Endothelial cell of hepatic sinusoid (primary cell): ENCODE measurements around the gene LSM14B.
"Not testable (repeated sequence)": the region's sequence is repeated elsewhere in the genome, so short reads cannot be mapped to it uniquely, and the experiment has no call there.

ENCODE experiments used
- in situ Hi-C: cut with HindIII; loops from 2 replicates; pipeline ENCODE4 v1.10.0; 2017; ENCODE audit warnings: low sequenced_read_pairs

LSM14B gene

DNA sequence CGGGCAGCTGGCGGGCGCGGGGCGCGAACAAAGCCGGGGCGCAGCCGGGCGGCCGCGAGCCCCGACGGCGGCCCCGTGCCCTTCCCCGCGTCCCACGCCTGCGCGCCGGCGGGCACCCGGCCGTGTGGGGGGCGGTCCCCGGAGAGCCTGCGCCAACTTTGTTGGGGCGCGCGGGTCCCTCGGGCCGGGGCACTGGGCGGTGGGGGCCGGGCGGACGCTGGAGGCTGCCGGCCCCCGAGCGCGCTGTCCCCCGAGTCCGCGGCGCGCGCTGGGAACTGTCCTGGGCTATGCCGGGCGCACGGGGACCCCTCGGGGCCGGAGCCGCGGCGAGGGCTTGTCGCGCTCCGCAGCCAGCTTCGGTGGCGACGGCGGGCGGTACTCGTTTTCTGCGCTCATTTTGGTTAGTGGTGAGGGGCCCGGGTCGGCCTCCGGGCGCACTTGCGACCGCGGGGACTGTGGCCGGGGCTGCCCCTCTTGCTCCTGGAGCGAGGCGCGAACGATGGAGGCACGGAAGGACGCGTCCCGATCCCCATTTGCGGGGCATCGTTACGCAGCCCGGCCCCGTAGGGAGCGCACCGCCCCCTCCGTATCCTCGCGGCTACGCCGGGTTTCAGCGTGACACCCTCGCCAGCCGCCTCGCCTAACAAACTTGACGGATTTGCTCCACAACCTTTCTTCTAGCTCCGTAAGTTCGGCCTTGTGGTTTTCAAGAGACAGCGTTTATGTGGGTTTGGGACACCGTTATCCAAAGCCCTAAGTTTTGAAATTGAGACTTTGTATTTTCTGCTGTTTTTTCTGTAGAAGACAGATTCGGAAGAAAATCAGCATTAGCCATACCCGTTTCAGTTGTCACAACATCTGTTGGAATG is 21.9 kb downstream of the LSM14B start:
- in situ Hi-C loops, result no loop called here

DNA sequence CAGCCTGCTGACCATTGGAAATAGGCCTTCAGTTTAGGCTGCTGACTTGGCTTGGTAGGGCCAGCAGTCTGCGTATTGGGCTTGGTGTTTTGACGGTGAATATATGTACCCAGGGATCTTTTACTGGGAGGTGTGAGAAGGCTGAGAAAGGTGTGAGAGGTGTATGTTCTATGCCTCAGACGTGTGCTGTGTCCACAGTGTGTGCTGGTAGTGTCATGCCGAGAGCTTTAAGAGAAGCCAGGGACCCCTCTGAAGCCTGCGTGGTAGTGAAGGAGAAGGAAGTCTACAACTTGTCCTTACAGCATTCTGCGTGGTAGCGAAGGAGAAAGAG is 23.4 kb downstream of the LSM14B start:
- in situ Hi-C loops, result no loop called here

DNA sequence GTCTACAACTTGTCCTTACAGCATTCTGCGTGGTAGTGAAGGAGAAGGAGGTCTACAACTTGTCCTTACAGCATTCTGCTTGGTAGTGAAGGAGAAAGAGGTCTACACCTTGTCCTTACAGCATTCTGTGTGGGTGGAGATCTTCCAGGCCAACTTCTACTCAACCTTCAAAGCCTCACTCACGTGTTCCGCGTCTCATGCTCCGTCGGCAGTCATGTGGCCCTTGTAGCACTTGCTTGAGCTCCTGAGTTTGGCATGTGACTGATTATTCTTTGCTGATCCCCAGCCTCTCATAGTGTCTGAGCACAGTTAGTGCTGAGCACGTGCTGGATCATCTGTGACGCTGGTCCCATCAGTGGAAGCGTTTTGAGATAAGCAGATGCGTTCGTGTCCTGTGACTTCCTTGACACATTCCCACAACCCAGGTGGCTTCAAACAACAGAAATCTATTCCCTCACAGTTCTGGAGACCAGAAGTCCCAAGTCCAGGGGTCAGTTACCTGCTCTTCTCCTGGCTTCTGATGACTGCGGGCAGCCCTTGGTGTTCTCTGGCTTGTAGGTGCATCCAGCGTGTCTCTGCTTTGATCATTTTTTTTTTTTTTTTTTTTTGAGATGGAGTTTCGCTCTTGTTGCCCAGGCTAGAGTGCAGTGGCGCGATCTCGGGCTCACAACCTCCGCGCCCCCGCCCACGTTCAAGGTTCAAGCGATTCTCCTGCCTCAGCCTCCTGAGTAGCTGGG is 23.9 kb downstream of the LSM14B start:
- in situ Hi-C loops, result no loop called here

DNA sequence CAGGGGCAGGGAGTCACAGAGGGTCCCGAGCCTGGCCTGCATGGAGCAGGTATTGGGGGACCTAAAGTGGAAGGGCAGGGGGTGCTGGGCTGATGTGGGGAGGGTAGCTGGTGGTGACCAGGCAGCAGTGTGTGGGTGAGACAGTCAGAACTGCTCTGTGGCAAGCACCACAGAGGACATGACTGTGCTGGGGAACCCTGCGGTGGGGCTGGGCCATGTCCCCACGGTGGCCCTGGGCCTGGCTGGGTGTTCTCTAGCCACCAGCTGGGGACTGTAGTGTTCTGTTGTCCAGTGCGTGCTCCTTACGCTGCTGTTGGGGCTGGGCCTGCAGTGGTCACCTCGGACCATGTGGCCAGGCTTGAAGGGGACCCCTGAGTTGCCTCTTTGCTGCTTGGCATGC is 24.9 kb downstream of the LSM14B start:
- in situ Hi-C loops, result no loop called here

DNA sequence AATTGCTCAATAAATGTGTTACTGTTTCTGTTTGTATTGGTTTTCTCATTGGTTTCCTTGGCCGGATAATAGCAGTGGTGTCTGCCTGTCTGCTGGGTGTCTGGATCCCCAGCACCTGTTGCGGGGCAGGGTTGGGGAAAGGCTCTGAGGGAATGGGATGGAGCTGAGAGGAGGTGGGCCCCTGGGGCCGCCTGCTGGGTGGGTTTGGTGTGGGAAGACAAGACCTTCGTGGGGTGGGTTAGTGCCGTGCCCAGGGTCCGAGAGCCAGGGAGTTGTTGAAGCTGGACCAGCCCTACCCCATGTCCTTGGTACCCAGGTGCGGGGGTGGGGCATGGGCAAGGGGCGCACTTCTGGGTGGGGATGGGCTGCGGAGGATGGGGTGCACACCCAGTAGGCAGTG is 25.3 kb downstream of the LSM14B start:
- in situ Hi-C loops, result no loop called here

DNA sequence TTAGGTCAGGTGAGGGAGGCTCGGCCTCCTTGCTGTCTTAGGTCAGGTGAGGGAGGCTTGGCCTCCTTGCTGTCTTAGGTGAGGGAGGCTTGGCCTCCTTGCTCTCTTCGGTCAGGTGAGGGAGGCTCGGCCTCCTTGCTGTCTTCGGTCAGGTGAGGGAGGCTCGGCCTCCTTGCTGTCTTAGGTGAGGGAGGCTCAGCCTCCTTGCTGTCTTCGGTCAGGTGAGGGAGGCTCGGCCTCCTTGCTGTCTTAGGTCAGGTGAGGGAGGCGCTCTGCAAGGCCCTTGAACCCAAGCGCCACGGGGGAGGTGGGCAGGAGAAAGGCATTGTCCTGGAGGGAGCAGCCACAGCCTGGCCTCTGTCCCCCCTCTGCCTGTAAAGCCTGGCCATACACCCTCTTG is 26.1 kb downstream of the LSM14B start:
- in situ Hi-C loops, result not testable (repeated sequence)

DNA sequence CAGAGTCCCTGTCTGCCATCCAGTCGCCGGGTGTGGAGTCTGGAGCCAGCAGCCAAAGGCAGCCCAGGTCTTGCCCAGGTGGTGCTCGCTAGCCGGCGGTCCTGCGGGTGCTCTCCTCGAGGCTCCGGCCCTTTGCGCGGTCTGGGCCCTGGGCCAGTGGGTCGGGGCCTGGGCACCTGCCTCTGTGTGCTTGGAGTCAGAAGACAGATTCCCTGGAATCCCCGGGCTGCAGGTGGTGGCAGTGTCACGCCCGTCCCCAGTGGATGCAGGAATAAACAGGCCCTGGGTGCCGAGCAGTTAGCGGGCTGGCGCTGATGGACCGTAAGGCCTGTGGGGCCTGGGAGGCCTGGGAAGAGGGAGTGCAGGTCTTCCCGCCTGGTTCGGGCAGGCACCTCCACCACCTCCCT is 26.6 kb downstream of the LSM14B start:
- in situ Hi-C loops, result no loop called here

DNA sequence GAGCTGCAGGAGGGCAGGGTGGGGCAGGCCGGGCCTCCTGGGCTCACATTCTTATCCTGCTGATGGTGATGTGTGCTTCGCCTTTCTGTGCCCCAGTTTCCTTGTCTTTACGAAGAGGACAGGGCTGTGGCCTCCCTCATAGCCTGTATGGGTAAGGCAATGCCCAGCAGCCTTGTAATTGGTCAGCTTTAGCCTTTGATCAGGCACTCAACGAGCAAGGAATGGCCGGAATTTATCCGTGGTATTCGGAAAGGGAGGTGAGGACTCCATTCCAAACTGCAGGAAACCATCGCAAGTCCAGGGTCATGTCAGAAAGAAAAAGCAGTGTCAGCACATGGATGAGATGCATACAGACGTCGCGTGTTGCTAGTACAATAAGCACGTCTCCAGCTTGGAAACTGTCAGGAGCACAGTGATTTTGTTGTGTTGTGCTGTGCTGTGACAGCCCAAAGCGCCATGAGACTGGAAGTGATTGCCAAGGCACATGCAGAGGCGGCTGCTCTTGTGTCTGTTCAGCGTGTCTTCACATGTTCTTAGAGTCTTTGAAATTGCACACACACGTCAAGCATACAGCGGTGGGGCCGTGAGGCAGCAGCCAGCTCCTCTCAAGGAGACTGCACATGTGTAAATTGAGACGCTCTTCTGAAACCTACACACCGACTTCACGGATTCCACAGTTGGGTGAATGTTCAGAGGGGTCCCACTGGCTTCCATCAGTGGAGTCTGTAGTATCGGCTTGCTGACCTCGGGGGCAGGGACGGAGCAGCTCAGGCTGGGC is 27.4 kb downstream of the LSM14B start:
- in situ Hi-C loops, result no loop called here

DNA sequence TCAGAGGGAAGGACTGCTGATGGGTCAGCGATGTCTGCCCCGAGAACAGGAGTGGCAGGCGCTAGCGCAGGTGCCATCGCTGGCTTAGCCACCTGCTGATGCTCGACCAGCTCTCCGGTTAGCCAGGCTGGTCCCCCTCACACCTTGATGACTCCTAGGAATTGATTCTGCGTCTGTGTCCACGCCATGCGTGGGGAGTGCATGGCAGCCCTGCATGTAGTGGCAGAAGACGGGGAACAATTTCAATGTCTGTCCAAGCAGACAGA is 28.0 kb downstream of the LSM14B start:
- in situ Hi-C loops, result no loop called here

DNA sequence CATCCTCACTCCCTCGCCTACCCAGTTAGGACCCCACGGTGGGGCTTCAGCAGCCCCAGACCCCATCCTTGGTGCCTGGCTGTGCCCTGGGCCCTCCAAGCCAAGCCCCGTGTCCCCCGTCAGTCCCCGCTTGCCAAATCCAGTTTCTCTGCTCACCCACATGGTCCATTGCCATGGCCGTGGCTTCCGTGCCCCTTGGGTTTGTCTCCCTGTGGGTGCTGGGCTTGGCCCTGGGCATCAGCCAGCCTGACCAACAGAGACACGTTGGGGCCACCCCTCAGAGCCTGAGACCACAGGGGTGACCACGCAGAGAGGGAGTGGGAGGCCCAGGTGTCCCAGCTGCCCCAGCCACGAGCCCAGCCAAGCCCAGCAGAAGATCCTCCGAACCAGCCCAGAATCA is 28.9 kb downstream of the LSM14B start:
- in situ Hi-C loops, result no loop called here

DNA sequence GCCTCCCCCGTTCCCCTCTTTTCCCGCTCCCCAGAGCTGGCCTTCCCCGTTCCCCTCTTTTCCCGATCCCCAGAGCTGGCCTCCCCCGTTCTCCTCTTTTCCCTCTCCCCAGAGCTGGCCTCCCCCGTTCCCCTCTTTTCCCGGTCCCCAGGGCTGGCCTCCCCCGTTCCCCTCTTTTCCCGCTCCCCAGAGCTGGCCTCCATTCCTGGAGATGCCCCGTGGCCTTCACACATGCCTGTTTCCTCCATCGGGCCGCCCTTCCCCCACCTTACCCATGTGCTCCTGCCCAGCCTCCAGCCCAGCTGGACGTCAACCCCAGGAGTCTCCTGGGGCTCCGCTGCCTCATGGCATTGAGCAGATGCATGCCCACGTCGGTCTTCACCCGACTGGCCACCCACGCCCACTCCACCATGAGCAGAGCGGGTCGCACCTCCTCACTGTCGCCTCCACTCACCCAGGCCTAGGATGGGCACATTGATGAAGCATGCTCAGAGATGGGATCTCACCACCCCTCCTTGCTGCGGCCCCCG is 29.6 kb downstream of the LSM14B start:
- in situ Hi-C loops, result no loop called here

DNA sequence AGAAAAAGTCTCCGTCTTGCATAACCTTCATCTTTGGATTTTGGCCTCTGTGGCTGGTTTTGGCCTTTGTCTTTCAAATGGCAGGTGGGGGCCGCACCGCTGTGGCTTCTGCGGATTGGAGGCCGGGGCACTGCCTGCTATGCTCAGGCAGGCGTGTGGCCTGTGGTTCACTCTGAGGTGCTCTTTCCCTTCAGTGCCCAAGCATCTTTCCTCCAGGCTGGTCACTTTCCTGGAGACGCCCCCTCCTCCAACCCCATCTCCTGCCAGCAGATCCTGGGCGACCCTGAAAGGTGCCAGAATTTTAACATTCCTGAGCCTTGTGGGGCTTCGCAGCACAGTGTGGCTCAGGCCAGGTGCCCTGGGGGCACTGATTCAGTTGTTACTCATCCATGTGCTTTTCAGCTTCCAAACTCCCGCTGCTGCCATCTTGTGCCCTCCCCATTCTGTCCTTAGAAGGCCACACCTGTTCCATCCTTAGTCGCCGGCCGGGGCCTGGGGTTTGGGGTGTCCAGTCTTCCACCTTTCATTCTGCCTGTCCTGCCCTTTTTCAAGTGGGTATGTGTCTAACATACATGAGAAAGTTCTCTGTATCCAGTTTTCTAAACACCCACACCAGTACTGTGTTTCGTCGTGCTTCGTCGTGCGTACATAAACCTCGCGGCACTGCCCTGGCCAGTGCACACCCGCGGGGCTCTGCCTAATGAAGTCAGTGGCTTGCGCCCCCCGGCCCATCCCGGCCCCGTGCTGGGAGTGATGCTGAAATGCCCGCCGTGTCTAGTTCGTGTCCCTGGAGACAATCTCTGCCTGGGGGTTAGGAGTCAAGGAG is 33.4 kb downstream of the LSM14B start:
- in situ Hi-C loops, result no loop called here

DNA sequence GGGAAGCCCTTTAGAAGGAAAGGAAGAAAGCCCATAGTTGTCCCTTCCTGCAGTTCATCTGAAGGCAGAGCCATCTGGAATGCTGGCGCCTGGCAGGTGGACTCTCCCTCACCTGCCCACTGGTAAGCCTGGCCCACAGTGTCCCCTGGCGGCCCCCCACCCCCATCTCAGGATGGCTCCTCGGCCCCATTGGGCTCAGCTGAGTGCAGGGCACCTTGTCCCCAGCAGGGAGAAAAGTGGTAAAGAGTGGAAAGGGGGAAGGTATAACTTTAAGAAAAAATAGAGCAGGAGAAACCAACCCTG is 33.9 kb downstream of the LSM14B start:
- in situ Hi-C loops, result no loop called here

DNA sequence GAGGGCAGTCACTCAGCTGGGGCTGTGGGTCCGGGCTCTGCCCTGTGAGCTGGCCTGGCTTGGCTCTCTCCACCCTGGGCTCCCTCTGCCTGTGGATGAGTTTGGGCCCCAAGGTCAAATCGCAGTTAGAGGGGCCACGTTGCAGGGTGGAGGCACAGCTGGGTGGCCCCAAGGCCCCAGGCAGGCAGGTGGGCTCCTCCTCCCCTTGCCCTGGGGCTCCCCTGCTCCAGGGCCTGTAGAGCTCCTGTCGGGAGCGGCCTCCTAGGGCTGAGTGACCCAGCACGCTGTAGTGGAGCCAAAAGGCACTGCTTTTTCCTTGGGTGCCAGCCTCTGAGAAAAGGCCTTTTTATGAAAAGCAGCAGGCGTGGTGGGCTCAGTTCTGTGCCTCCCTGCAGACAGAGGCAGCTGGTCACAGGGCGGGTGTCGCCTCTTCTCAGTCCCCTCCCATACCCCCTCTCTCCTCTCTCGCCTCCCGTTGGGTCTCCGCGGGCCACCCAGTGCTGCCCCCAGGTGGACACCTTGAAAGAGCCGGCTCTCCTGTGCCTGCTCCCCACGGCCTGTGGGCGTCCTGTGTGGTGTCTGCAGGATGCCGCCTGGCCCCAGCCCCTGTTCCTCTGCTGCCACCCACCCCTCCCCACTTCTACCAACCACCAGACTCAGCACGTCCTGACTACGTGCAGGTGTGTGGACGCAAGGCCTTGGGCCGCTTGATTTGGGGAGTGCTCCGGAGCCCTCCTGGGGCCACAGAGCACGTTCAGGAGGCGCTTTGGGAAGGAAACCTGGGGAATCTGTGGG is 34.5 kb downstream of the LSM14B start:
- in situ Hi-C loops, result no loop called here

DNA sequence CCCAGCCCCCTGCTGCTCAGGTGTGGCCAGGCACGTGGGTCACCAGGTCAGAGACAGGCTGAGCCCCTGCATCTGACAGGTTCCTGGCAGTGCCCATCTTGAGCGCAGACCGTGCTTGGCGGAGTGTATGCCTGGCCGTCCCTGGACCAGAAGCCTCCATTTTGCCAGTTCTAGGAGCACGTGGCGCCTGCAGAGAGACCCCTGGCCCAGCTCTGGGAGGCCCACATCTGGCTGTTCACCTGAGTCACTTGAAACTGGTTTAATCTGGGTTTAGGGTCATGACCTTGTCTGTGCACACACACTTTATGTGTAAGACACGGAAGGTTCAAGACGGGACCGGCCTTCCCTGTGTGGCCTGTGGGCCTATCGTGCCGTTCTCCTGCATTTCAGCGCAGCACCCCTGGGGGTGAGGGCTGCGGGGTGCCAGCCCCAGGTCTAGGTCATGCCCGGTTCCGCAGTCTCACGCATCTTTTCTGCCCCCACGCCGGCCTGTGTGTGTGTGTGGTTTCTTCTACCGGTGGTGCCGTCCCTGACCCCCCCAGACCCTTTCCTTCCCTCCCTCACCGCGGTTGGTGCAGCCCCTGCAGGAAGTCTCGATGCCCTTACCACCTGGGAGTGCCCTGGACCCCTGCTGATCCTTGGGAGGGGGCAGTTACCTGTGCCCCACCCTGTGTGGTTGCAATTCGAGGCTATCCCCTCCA is 35.3 kb downstream of the LSM14B start:
- in situ Hi-C loops, result no loop called here

DNA sequence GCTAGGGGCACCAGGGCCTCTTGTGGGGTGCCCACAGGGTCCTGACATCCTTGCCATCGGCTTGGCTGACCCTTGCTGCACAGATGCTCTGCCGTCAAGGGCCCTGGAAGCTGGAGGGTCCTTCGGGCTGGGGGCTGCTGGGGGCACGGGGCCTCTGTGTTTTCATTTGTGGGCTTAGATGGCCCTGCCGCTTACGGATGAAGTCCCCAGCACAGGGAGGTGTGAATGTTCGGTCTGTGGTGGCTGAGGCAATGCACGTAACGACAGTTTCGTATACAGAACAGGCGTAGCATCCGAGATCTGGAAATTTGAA is 35.8 kb downstream of the LSM14B start:
- in situ Hi-C loops, result no loop called here

DNA sequence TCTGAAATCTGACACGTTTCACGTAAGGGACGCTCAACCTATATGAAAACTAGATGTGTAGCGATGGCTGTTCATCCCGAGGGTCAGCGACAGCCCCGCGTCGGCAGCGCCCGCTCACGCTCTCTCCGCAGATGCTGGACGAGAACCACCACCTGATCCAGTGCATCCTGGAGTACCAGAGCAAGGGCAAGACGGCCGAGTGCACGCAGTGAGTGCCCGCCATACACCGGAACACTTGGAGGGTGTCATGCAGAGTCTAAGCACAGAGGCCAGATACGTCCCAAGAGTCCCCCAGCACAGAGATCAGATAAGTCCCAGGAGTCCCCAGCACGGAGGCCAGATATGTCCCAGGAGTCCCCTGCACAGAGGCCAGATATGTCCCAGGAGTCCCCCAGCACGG is 36.3 kb downstream of the LSM14B start:
- in situ Hi-C loops, result no loop called here

DNA sequence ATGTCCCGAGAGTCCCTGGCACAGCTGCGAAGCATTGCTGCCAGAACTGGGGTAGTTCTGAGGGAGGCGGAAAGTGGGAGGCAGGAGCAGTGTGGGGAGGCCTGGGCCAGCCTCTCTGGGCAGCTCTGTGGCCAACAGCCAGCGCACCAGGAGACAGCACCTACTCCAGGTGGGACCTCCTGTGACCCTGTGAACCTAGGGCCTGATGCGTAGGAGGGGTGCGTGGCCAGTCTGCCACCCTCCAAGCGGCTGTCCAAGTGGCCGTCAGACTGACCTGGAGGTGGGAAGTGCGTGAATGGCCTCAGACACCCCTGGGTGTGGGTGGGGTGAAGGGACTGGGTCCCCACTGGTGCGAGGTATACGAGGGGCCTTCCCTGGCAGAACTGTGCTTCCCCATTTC is 36.8 kb downstream of the LSM14B start:
- in situ Hi-C loops, result no loop called here

DNA sequence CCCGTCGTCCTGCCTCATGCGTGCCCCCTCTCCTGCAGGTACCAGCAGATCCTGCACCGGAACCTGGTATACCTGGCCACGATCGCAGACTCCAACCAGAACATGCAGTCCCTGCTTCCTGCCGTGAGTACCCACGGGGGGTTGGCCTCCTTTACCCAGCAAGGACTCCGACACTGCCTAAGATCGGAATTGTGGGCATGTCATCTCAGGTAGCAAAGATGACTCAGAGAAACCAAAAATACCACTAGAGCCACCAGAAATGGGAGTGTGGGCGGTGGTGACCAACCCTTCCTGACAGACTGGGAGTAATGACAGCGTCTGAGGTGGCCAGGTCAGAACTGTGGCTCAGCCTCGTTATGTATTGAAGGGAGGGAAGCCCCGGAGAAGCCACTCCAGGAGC is 37.6 kb downstream of the LSM14B start:
- in situ Hi-C loops, result no loop called here

DNA sequence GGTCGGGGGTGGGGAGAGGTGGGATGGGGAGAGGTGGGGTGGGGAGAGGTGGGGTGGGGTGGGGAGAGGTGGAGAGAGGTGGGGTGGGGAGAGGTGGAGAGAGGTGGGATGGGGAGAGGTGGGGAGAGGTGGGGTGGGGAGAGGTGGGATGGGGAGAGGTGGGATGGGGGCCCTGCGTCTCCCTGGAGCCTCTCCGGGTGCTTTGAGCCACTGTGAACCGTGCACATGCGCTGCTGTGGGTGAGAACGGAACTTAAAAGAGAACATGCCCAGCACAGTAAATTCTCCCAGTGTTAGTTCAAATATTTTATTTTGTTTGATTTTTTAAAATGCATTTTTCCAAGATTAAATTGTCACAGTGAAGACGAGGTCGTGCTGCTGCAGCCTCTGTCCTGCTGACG is 38.0 kb downstream of the LSM14B start:
- in situ Hi-C loops, result no loop called here
